HCT116 (cell line): ENCODE measurements around the gene IQCM. TPM values are rescaled to one million over a fixed set of nuclear protein-coding genes. Genes with fewer than 3 reads are reported as not detected.

Experiments used
- ATAC-seq: fragments of 200-7000 bp; cut with Tn5 transposase; 2 replicates; pipeline ENCODE4 v1.9.1; 2020; ENCODE audit warnings: mild to moderate bottlenecking, moderate library complexity
- BruUV-seq: library from RNA; stranded (reverse); fragments of 400-500 nt; replicated peaks from 2 replicates; lab custom pipeline; 2021; lab: Mats Ljungman, UMichigan
- CTCF ChIA-PET: fragments of 300-600 bp; sonication (Branson Sonifier 250); formaldehyde crosslinking; loops from one replicate; lab custom pipeline; 2021; ENCODE audit warnings: antibody characterized with exemption; lab: Charles Lee
- POLR2A ChIA-PET: fragments of 300-600, 350-600 bp; sonication (Branson Sonifier 250); formaldehyde crosslinking; loops from one replicate; lab custom pipeline; 2021; ENCODE audit warnings: antibody characterized with exemption; lab: Charles Lee
- RAD21 ChIA-PET, 2 experiments: fragments of 300-600 bp; sonication (Branson Sonifier 250); formaldehyde crosslinking; loops; one replicate each; lab custom pipeline; 2023; ENCODE audit warnings: low total read pairs in 2 of 2; ENCODE audit not compliant: uncharacterized antibody in 2 of 2, unreplicated experiment in 2 of 2, low non-redundant PET in 1 of 2; lab: Charles Lee
- DNase-seq: peaks from one replicate; pipeline ENCODE4 v3.0.0-alpha.2; 2010; ENCODE audit warnings: low read depth, low spot score
- H2AFZ ChIP-seq: fragments of 200-600 bp; shearing (Covaris generic), sonication (generic); 2 replicates; pipeline ENCODE4 v1.6.1; 2017; ENCODE audit warnings: low read depth, mixed run types, mixed read lengths, antibody characterized with exemption, low read length; ENCODE audit not compliant: poor library complexity, severe bottlenecking
- H3K27ac ChIP-seq: 2 replicates; pipeline ENCODE4 v1.5.1; 2012; ENCODE audit warnings: low read depth, low read length
- H3K27me3 ChIP-seq: fragments of 200-600 bp; sonication (generic); 2 replicates; pipeline ENCODE4 v1.6.1; 2016; ENCODE audit warnings: mixed run types, low read length, mixed read lengths; ENCODE audit not compliant: insufficient read depth
- H3K36me3 ChIP-seq, 2 experiments: fragments of 200-500 bp in 1 of 2; fragments of 200-600 bp in 1 of 2; sonication (Bioruptor generic) in 1 of 2; sonication (generic) in 1 of 2; 2 replicates each; pipeline versions ENCODE4 v1.5.1 to v1.6.1; 2014 to 2016; ENCODE audit warnings: low read length in 2 of 2, inconsistent platforms in 1 of 2, mixed read lengths in 1 of 2, mixed run types in 1 of 2; ENCODE audit not compliant: insufficient read depth in 2 of 2, control insufficient read depth in 1 of 2
- H3K4me1 ChIP-seq, 2 experiments: fragments of 200-600 bp in 1 of 2; sonication (generic) in 1 of 2; 2 replicates each; pipeline versions ENCODE4 v1.5.1 to v1.6.1; 2012 to 2017; ENCODE audit warnings: low read length in 2 of 2, inconsistent platforms in 1 of 2, mild to moderate bottlenecking in 1 of 2, mixed read lengths in 1 of 2, mixed run types in 1 of 2, moderate library complexity in 1 of 2; ENCODE audit not compliant: insufficient read depth in 2 of 2, control insufficient read depth in 1 of 2
- H3K4me2 ChIP-seq: fragments of 200-600 bp; sonication (generic); 2 replicates; pipeline ENCODE4 v1.6.1; 2017; ENCODE audit warnings: mixed run types, low read length, mixed read lengths
- H3K4me3 ChIP-seq, 2 experiments: fragments of 200-600 bp in 1 of 2; sonication (generic) in 1 of 2; replicated peaks in 1 of 2; 2 replicates each; pipeline ENCODE4 v1.5.1; 2011 to 2016; ENCODE audit warnings: low read length in 2 of 2, control low read depth in 1 of 2, low read depth in 1 of 2, mild to moderate bottlenecking in 1 of 2, mixed read lengths in 1 of 2, mixed run types in 1 of 2
- H3K79me2 ChIP-seq: fragments of 200-600 bp; sonication (generic); 2 replicates; pipeline ENCODE4 v1.6.1; 2017; ENCODE audit warnings: mild to moderate bottlenecking, mixed run types, low read length, moderate library complexity, mixed read lengths; ENCODE audit not compliant: insufficient read depth
- H3K9ac ChIP-seq: fragments of 200-600 bp; sonication (generic); 2 replicates; pipeline ENCODE4 v1.6.1; 2016; ENCODE audit warnings: low read length, mixed read lengths
- H3K9me2 ChIP-seq: fragments of 200-600 bp; sonication (generic), shearing (Covaris generic); 2 replicates; pipeline ENCODE4 v1.6.1; 2017; ENCODE audit warnings: mixed run types, mild to moderate bottlenecking, moderate library complexity; ENCODE audit not compliant: insufficient read depth
- H3K9me3 ChIP-seq, 2 experiments: fragments of 200-500 bp in 1 of 2; fragments of 200-600 bp in 1 of 2; sonication (Bioruptor generic) in 1 of 2; sonication (generic) in 1 of 2; 2 replicates each; pipeline ENCODE4 v1.6.1; 2014 to 2017; ENCODE audit warnings: low read length in 2 of 2, mixed read lengths in 2 of 2, inconsistent platforms in 1 of 2, low read depth in 1 of 2, mild to moderate bottlenecking in 1 of 2, mixed run types in 1 of 2, moderate library complexity in 1 of 2; ENCODE audit not compliant: control insufficient read depth in 1 of 2, insufficient read depth in 1 of 2
- H4K20me1 ChIP-seq: fragments of 200-600 bp; sonication (generic), shearing (Covaris generic); 2 replicates; pipeline ENCODE4 v1.6.1; 2017; ENCODE audit warnings: mixed run types, mild to moderate bottlenecking, moderate library complexity; ENCODE audit not compliant: insufficient read depth
- CBX3 ChIP-seq: IDR thresholded peaks from 2 replicates; pipeline ENCODE4 v1.6.1; 2012; ENCODE audit warnings: low read depth
- EGR1 ChIP-seq: IDR thresholded peaks from 2 replicates; pipeline ENCODE4 v1.6.1; 2012; ENCODE audit warnings: low read depth
- ELF1 ChIP-seq: IDR thresholded peaks from 2 replicates; pipeline ENCODE4 v1.6.1; 2012; ENCODE audit warnings: low read depth, borderline replicate concordance
- EZH2 ChIP-seq: fragments of 200-600 bp; sonication (generic); IDR thresholded peaks from 2 replicates; pipeline ENCODE4 v1.6.1; 2017; ENCODE audit warnings: antibody characterized with exemption, mixed run types
- EZH2phosphoT487 ChIP-seq: fragments of 200-600 bp; IDR thresholded peaks from 2 replicates; pipeline ENCODE4 v1.6.1; 2018; ENCODE audit warnings: antibody characterized with exemption, borderline replicate concordance
- FOSL1 ChIP-seq: IDR thresholded peaks from 2 replicates; pipeline ENCODE4 v1.6.1; 2012; ENCODE audit warnings: low read depth
- JUND ChIP-seq: IDR thresholded peaks from 2 replicates; pipeline ENCODE4 v1.6.1; 2012
- MAX ChIP-seq: IDR thresholded peaks from 2 replicates; pipeline ENCODE4 v1.6.1; 2012
- POLR2A ChIP-seq: IDR thresholded peaks from 2 replicates; pipeline ENCODE4 v1.7.0; 2011; ENCODE audit warnings: borderline replicate concordance; ENCODE audit not compliant: insufficient read depth, insufficient read length; ENCODE audit errors: extremely low read depth
- POLR2AphosphoS5 ChIP-seq: IDR thresholded peaks from 2 replicates; pipeline ENCODE4 v1.6.1; 2011; ENCODE audit warnings: mild to moderate bottlenecking, low read depth, low read length, moderate library complexity
- RAD21 ChIP-seq: IDR thresholded peaks from 2 replicates; pipeline ENCODE4 v1.6.1; 2012; ENCODE audit warnings: low read depth, mild to moderate bottlenecking
- REST ChIP-seq: IDR thresholded peaks from 2 replicates; pipeline ENCODE4 v1.6.1; 2012; ENCODE audit warnings: low read depth
- SRF ChIP-seq: IDR thresholded peaks from 2 replicates; pipeline ENCODE4 v1.6.1; 2012; ENCODE audit warnings: low read depth
- TCF7L2 ChIP-seq: IDR thresholded peaks from 2 replicates; pipeline ENCODE4 v1.7.0; 2011; ENCODE audit warnings: borderline replicate concordance, inconsistent platforms; ENCODE audit not compliant: insufficient read depth, insufficient read length; ENCODE audit errors: extremely low read depth
- YY1 ChIP-seq: IDR thresholded peaks from 2 replicates; pipeline ENCODE4 v1.6.1; 2011; ENCODE audit warnings: low read length, low read depth, moderate library complexity, mild to moderate bottlenecking; ENCODE audit not compliant: insufficient replicate concordance; ENCODE audit errors: extremely low read depth
- ZNF274 ChIP-seq: fragments of 200-500 bp; sonication (Bioruptor generic); IDR thresholded peaks from 2 replicates; pipeline ENCODE4 v1.6.1; 2014; ENCODE audit warnings: mild to moderate bottlenecking, low read depth, low read length, inconsistent platforms
- intact Hi-C: fragments of 100-400 bp; cut with micrococcal nuclease; formaldehyde crosslinking; loops from 2 replicates; pipeline ENCODE4 v1.10.0; 2022
- total RNA-seq: library from RNA; stranded (reverse); gene quantifications from one replicate; pipeline ENCODE4 v1.2.1, GENCODE V29; 2021; ENCODE audit not compliant: unreplicated experiment
- TF ChIP-seq, protein P1 (sequence below), 3 experiments: fragments of 200-600 bp in 1 of 3; sonication (generic) in 1 of 3; IDR thresholded peaks in 2 of 3; conservative IDR thresholded peaks in 1 of 3; 2 replicates each; pipeline ENCODE4 v1.5.1; 2012 to 2017; ENCODE audit warnings: low read depth in 2 of 3, low read length in 2 of 3, antibody characterized with exemption in 1 of 3, borderline replicate concordance in 1 of 3, control low read depth in 1 of 3, mild to moderate bottlenecking in 1 of 3, mixed read lengths in 1 of 3, mixed run types in 1 of 3, moderate library complexity in 1 of 3; ENCODE audit not compliant: insufficient read depth in 1 of 3

IQCM gene
- total RNA-seq, 1 experiment from 2014 or later: 0.20 TPM

- TF ChIP-seq MAX: no peak
- TF ChIP-seq JUND: no peak
- TF ChIP-seq RAD21: no peak
- TF ChIP-seq REST: no peak
- TF ChIP-seq, protein P1, sequence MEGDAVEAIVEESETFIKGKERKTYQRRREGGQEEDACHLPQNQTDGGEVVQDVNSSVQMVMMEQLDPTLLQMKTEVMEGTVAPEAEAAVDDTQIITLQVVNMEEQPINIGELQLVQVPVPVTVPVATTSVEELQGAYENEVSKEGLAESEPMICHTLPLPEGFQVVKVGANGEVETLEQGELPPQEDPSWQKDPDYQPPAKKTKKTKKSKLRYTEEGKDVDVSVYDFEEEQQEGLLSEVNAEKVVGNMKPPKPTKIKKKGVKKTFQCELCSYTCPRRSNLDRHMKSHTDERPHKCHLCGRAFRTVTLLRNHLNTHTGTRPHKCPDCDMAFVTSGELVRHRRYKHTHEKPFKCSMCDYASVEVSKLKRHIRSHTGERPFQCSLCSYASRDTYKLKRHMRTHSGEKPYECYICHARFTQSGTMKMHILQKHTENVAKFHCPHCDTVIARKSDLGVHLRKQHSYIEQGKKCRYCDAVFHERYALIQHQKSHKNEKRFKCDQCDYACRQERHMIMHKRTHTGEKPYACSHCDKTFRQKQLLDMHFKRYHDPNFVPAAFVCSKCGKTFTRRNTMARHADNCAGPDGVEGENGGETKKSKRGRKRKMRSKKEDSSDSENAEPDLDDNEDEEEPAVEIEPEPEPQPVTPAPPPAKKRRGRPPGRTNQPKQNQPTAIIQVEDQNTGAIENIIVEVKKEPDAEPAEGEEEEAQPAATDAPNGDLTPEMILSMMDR (IDR thresholded peaks at IDR 0.05 in 2 of 3, conservative IDR thresholded peaks at IDR 0.05 in 1 of 3; ENCODE audit: borderline replicate concordance in 1 of 3, insufficient read depth in 1 of 3, low read depth in 2 of 3, low read length in 2 of 3): no peak
- no peak for TF ChIP-seq FOSL1
- TF ChIP-seq POLR2AphosphoS5: no peak
- no peak for TF ChIP-seq EZH2
- no peak for TF ChIP-seq ELF1
- no peak for TF ChIP-seq ZNF274
- TF ChIP-seq SRF: no peak
- TF ChIP-seq YY1: no peak
- TF ChIP-seq TCF7L2: no peak
- TF ChIP-seq EGR1: no peak
- TF ChIP-seq CBX3: no peak
- no peak for TF ChIP-seq EZH2phosphoT487
- TF ChIP-seq POLR2A: no peak
- TF ChIP-seq, all 23 proteins: peak for 0
- intact Hi-C loops: no loop called here
- no peak for ATAC-seq
- Histone ChIP-seq H3K27me3 (no peaks in the 10 kb centered on the region), H3K9me2 (no peaks in the 10 kb centered on the region), H3K9me3 (no peaks in the 10 kb centered on the region), H3K27ac (no peak overlapping the region), H3K36me3 (no peaks in the 10 kb centered on the region), H2AFZ (peak overlapping the region; percentile 85), H3K4me2 (peak overlapping the region; percentile 37), H3K4me3 (no peak overlapping the region), H3K4me1 (peaks cover 0 to 12% of the 10 kb centered on the region in 2 experiments; a peak in 2 of 4 replicates), H3K79me2 (no peaks in the 10 kb centered on the region), H3K9ac (no peak overlapping the region), H4K20me1 (no peaks in the 10 kb centered on the region)
- ChIA-PET POLR2A (no interaction called here), RAD21 (no interaction called here), CTCF (no interaction called here)
- DNase-seq: no peak
- no TSS peak for BruUV-seq
Measured at GRCh38 chr4:149766135-149766534, 49.5 kb downstream of the IQCM start.
